PFSK-1 (cell line): ENCODE data around the gene FGF14.

ENCODE experiments used
- FOXP2 ChIP-seq: optimal IDR thresholded peaks from 2 replicates; pipeline ENCODE3; 2011; ENCODE audit warnings: borderline replicate concordance, control low read depth, inconsistent platforms; ENCODE audit not compliant: insufficient read depth; ENCODE audit errors: extremely low read length, extremely low read depth
- POLR2AphosphoS5 ChIP-seq: IDR thresholded peaks from 2 replicates; pipeline ENCODE4 v1.6.1; 2012; ENCODE audit warnings: low read depth, mild to moderate bottlenecking, control low read depth, low read length, moderate library complexity
- REST ChIP-seq, 2 experiments: IDR thresholded peaks; 2 replicates each; pipeline versions ENCODE4 v1.6.1 to v1.8.0; 2011 to 2012; ENCODE audit warnings: low read depth in 2 of 2, low read length in 2 of 2, control low read depth in 1 of 2, inconsistent platforms in 1 of 2, mild to moderate bottlenecking in 1 of 2, moderate library complexity in 1 of 2; ENCODE audit not compliant: insufficient read depth in 1 of 2
- SIN3A ChIP-seq: IDR thresholded peaks from 2 replicates; pipeline ENCODE4 v1.6.1; 2012; ENCODE audit warnings: mild to moderate bottlenecking, low read length, moderate library complexity, borderline replicate concordance; ENCODE audit not compliant: insufficient read depth
- TAF1 ChIP-seq: IDR thresholded peaks from 2 replicates; pipeline ENCODE4 v1.6.1; 2012; ENCODE audit warnings: low read length, control low read depth, borderline replicate concordance; ENCODE audit not compliant: insufficient read depth

GRCh38 chr13:102261316-102261715 lies 140.5 kb downstream of the FGF14 start:
- TF ChIP-seq POLR2AphosphoS5 (no peak), REST (IDR thresholded peaks at IDR 0.05; ENCODE audit: insufficient read depth in 1 of 2, low read depth in 2 of 2, low read length in 2 of 2) (no peak), FOXP2 (no peak), TAF1 (no peak), SIN3A (no peak)
